HG02981 (cell line): ENCODE data around the gene C10orf143.

ENCODE experiments used
- ATAC-seq: cut with Tn5 transposase; IDR thresholded peaks from one replicate; pipeline ENCODE4 v1.9.1; 2021; ENCODE audit warnings: mild to moderate bottlenecking, moderate library complexity; ENCODE audit not compliant: unreplicated experiment

Gene C10orf143

GRCh38 chr10:130061760-130062159 lies 48.9 kb downstream of the C10orf143 start:
- no peak for ATAC-seq

- ATAC-seq = no peak
These were observed 56.6 kb downstream of the C10orf143 start for GRCh38 chr10:130054021-130054420.

GRCh38 chr10:130053561-130053960 lies 57.1 kb downstream of the C10orf143 start:
- ATAC-seq = no peak

GRCh38 chr10:130052193-130052592 lies 58.4 kb downstream of the C10orf143 start:
- no peak for ATAC-seq

- no peak for ATAC-seq
These were observed 59.9 kb downstream of the C10orf143 start for GRCh38 chr10:130050721-130051120.

GRCh38 chr10:130049987-130050386 lies 60.6 kb downstream of the C10orf143 start:
- ATAC-seq = no peak

DNA sequence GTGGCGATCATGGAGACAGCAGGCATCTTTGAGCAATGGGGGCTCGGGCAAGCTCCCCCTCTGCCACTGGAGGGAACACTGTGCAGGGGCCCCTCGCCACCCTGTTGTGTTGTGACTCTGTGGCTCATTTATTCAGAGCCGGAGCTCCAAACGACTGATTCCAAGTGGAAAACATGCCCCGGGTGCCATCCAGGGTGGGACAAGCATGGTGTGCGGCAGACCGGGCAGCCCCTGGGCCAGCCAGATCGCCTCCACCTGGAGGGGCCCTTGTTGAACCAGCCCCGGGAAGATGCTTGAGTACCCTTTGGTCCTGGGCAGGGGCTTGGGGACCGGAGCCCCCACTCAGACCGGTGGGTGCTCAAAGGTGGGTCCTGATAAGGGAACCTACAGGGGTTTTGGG lies 61.4 kb downstream of the C10orf143 start:
- no peak for ATAC-seq

- ATAC-seq = no peak
These were observed 62.5 kb downstream of the C10orf143 start for GRCh38 chr10:130048081-130048480.

DNA sequence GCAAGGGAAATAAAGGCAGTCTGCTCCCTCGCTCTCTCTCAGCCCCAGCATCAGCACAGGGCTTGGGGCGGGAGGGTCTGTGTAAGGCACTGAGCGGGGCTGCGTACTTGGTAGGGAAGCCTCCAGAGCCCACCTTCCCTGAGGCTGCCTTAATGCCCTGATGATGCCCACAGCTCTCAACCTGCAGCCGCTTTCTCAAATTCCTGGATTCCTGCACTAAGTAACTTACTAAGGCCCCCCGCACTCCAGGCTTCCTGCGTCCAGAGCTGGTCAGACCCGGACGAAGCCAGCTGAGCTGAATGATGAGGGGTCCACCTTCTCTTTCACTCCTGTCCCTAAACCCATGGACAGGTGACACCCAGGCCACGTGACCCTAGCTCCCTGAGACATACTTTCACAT lies 63.3 kb downstream of the C10orf143 start:
- no peak for ATAC-seq

GRCh38 chr10:130046591-130046990 lies 64.0 kb downstream of the C10orf143 start:
- ATAC-seq = no peak

DNA sequence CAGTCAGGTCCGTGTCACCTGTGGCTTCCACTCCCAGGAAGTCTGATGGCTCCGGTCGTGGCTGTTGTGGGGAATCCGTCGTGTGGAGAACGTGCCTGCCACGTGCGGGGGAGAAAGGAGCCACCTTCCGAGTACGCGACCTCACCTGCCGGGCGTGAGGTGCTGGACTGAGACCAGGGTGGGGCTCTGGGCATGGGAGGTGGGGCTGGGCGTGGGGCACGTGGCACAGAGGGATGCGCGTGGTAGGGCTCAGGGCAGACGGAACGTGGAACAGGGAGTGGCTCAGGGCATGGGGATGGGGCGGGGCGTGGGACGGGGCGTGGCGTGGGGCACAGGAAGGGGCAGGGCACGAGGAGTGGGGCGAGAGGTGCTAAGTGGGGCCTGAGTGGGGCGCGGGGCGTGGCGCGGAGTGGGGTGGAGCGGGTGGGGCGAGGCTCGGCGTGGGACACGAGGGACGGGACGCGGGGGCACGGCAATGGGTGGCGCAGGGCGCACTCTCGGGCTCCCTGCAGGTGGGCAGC lies 64.8 kb downstream of the C10orf143 start:
- ATAC-seq = no peak

DNA sequence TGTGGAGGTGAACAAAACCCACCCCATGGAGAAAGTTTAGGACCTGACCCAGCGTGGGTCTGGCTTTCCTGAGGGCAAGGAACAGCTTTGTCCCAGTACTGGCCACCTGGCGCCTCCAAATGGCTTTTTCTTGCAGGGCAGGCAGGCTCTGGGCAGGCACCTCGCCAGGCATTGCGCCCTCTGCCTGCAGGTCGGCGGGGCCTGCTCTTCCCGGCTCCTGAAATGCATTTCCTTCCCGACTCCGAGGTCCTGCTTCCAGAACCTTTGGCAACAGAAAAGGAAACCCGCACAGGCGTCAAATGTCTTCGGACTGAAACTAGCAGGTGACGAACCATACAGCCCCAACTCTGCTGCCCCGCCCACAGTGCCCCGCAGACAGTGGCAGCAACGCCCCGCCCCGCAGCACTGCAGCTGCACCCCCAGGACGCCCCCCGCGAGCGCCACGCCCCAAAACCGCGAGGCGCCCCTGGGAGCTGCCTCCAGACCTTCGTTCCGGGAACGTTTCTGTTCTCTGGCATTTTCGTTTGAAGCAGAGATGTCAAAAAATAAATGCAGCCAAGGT lies 65.5 kb downstream of the C10orf143 start:
- ATAC-seq = no peak

DNA sequence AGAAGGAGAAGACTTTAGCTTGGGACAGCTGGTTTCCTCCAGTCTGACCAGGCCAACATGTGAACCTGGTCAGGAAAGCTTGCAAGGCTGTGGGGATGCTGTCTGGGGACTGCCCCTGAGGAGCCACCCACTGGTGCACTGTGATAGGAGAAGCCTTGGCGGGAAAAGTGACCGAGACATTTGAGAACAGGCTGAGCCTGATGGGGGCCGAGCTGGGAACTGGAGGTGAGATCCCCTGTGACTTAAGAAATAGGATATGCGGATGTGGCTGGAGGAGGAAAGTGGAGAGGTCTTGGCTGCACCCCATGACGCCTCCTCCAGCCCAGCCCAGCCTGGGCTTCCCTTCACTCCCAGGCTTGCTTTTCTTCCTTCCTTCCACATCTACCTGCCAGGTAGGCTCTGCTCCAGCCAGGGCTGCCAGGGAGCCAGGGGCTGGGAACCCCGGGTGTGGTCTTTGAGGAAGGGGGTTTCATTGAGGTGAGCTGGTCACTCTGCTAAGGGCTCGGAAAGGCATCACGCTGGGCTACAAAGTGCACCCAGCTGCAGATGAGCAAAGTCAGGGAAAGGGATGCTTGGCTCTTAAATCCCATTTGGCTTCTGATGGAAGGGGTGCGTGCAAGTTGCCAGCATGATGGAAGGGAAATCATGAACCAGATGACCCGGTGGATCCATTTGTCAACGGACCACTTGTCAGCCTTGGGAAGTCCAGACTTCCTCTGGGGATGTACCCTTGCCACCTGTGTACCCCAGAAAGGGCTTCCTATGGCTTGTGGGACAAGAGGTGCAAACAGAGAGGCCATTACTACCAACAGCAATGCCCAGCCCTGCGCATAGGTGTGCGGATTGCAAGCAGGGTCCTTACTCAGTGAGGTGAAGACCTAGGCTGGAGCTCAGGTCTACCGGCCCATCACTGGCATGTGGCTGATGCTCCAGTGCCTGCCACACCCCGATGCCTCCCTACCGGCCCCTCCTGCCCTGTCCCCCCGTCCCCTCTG lies 66.3 kb downstream of the C10orf143 start:
- ATAC-seq = no peak

- ATAC-seq = no peak
These were observed 67.1 kb downstream of the C10orf143 start for GRCh38 chr10:130043491-130043890.

- no peak for ATAC-seq
These were observed 68.2 kb downstream of the C10orf143 start for GRCh38 chr10:130042381-130042780.

- ATAC-seq = no peak
These were observed 68.9 kb downstream of the C10orf143 start for GRCh38 chr10:130041451-130042371.

- no peak for ATAC-seq
These were observed 69.8 kb downstream of the C10orf143 start for GRCh38 chr10:130040817-130041330.

DNA sequence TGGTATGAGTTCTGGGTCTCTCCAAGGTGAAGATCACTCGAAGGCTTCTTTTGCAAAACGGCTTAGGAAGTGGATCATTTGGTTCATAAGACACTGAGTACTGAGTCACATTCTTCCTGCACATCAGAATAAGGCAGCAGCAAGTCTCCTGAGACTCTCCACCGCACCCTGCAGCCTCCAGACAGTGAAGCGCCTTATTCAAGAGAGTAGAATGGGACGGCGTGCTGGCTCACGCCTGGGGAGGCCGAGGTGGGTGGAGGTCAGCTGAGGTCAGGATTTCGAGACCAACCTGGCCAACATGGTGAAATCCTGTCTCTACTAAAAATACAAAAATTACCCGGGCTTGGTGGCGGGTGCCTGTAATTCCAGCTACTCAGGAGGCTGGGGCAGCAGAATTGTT lies 70.3 kb downstream of the C10orf143 start:
- no peak for ATAC-seq

DNA sequence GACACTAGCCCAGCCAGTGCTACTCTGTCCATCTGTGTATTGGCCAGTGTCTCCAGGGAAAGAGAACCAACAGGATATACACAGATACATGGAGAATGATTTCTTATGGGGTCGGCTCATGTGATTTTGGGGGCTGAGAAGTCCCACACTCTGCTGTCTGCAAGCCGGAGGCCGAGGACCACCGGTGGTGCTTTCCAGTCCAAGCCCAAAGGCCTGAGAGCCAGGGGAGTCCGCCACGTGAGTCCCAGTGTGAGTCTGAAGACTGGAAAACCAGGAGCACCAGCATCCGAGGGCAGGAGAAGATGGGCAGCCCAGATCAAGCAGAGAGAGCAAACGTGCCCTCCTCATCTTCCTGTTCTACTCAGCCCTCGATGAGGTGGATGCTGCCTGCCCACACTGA lies 71.5 kb downstream of the C10orf143 start:
- ATAC-seq = no peak

- ATAC-seq = no peak
These were observed 72.0 kb downstream of the C10orf143 start for GRCh38 chr10:130038611-130039109.
